MM.1S (cell line): Measurements from ENCODE around the gene ARHGAP42.

Experiments used
- CTCF ChIP-seq: fragments of 300-600 bp; sonication (generic); IDR thresholded peaks from 2 replicates; pipeline ENCODE4 v1.5.1; 2016; ENCODE audit warnings: antibody characterized with exemption, low read length, mixed read lengths
- EZH2 ChIP-seq: fragments of 300-600 bp; sonication (generic); optimal IDR thresholded peaks from 2 replicates; pipeline ENCODE3; 2017; ENCODE audit warnings: low read depth, mild to moderate bottlenecking, antibody characterized with exemption, low read length, mixed read lengths

- no peak for TF ChIP-seq CTCF
- no peak for TF ChIP-seq EZH2
These were observed 179.4 kb downstream of the ARHGAP42 start for GRCh38 chr11:100866453-100866852.
